GM18868 (cell line): ENCODE results near the gene DRP2.
"Not testable (repeated sequence)": the region's sequence is repeated elsewhere in the genome, so short reads cannot be mapped to it uniquely, and the experiment has no call there.

ENCODE experiments used
- ATAC-seq: cut with Tn5 transposase; IDR thresholded peaks from one replicate; pipeline ENCODE4 v1.9.1; 2021; ENCODE audit warnings: mild to moderate bottlenecking, moderate library complexity; ENCODE audit not compliant: unreplicated experiment

Gene DRP2, protein sequence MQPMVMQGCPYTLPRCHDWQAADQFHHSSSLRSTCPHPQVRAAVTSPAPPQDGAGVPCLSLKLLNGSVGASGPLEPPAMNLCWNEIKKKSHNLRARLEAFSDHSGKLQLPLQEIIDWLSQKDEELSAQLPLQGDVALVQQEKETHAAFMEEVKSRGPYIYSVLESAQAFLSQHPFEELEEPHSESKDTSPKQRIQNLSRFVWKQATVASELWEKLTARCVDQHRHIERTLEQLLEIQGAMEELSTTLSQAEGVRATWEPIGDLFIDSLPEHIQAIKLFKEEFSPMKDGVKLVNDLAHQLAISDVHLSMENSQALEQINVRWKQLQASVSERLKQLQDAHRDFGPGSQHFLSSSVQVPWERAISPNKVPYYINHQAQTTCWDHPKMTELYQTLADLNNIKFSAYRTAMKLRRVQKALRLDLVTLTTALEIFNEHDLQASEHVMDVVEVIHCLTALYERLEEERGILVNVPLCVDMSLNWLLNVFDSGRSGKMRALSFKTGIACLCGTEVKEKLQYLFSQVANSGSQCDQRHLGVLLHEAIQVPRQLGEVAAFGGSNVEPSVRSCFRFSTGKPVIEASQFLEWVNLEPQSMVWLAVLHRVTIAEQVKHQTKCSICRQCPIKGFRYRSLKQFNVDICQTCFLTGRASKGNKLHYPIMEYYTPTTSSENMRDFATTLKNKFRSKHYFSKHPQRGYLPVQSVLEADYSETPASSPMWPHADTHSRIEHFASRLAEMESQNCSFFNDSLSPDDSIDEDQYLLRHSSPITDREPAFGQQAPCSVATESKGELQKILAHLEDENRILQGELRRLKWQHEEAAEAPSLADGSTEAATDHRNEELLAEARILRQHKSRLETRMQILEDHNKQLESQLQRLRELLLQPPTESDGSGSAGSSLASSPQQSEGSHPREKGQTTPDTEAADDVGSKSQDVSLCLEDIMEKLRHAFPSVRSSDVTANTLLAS

DNA sequence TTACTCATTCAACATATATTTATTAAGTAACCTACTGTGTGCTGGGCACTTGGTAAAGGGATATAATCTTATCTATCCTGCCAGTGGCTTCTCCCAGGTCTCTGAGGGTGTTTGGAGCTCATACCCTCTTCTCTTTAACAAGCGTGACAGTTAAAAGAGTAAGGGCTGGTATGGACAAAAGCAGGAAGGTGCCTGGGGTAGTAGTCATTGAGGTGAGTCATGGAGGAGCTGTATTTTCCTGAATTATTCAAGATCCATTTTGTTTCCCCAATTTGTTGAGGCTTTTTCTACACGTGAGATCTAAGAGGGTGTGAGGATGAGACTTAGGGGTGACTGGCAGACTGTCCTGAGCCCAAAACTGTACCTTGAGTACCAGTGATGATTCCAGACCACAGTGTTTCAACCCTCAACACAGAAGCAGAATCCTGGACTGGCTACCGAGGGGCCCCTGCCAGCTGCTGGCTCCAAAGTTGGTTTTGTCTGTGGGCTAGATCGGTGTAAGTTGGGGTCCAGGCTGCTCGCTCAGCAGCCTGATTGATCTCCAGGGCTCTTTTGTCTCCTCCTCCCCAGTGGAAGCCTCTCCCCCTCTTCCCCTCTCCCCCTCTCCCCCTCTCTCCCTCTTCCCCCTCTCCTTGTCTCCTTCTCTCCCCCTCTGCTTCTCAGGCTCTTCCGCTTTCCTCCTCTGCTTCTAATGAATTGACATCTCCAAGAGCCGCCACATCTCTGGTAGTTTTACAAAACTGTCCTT is at the start of gene DRP2:
Gene DRP2, plus strand, starts transcription at position 671 of the 748 bp plus-strand sequence. CDS start 11,862 bp downstream, outside the sequence.
- ATAC-seq = no peak

DNA sequence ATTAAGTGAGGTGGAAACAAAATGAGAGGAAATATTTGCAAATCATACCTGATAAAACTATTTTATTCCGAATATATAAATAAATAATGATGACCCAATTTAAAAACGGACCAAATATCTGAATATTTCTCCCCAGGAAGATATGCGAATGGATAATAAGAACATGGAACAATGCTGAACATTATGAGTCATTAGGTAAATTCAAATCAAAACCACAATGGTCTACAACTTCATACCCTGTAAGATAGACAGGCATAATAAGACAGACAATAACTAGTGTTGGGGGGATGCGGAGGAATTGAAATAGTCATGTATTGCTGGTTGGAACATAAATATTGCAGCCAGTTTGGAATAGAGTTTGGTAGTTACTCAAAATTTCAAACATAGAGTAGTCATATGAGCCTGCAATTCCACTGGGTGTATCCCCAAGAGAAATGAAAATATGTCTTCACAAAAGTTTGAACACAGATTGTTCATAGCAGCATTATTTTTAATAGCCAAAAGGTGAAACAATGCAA is 47.6 kb upstream of the DRP2 start:
- no peak for ATAC-seq

DNA sequence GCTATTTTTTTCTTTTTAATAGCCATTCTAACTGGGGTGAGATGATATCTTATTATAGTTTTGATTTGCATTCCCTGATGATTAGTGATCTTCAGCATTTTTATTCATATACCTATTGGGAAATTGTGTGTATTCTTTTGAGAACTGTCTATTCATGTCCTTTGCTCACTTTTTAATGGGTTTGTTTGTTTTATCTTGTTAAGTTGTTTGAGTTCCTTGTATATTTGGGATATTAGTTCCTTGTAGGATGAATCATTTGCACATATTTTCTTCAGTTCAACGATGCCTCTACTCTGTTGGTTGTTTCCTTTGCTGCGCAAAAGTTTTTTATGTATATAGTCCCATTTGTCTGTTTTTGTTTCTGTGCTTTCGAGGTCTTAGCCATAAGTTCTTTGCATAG is 43.1 kb upstream of the DRP2 start:
- ATAC-seq = no peak

DNA sequence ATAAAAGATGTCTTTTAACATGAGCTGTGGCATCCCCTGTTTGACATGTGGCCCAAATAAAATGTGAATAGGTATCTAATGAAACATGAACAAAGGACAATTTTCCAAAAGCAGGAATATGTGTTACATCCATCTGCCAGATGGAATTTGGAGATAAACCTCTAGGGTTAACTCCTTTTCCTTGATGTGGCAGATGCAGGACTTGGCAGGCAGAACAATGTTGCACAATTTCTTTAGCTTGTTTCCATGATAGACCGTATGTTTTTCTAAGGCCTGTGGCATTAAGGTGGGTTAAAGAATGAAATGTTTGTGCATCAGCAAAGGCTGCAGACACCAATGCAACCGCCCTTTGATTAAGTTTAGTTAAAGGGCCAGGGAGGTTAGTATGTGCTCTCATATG is 34.7 kb upstream of the DRP2 start:
- ATAC-seq = not testable (repeated sequence)

DNA sequence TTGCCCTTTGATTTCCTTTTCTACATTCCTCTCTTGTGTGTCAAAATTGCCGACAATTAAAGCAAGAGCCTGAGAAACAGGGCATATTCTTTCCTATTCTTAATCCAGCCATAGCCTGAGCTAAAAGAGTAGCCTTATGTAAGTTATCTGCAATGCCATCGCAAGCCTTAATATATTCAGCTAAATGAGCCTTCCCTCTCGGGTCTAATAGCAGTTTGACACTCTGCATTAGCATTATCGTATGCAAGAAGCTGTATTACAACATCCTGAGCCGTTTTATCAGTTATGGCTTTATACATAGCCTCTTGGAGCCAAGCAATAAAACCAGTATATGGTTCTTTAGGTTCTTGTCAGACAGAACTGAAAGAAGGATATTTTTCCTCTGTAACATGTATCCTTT is 31.6 kb upstream of the DRP2 start:
- ATAC-seq = not testable (repeated sequence)

DNA sequence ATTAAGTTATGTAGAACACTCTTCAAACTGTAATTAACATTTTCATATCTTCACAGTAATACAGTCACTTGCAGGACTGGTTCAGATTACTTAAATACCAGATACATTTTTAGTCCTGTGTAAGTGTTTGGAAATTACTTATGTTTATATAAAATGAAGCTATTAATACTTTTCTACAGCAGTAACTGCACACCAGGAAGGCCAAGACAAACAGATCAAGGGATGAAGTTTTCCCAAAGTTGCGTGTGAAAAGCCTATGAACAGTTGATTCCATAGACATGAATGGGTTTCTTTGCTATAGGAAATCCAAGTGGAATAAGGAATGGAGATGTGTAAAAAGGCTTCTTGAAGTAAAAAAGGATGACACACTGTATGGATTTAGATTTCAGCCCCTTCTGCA is 28.9 kb upstream of the DRP2 start:
- ATAC-seq = no peak

DNA sequence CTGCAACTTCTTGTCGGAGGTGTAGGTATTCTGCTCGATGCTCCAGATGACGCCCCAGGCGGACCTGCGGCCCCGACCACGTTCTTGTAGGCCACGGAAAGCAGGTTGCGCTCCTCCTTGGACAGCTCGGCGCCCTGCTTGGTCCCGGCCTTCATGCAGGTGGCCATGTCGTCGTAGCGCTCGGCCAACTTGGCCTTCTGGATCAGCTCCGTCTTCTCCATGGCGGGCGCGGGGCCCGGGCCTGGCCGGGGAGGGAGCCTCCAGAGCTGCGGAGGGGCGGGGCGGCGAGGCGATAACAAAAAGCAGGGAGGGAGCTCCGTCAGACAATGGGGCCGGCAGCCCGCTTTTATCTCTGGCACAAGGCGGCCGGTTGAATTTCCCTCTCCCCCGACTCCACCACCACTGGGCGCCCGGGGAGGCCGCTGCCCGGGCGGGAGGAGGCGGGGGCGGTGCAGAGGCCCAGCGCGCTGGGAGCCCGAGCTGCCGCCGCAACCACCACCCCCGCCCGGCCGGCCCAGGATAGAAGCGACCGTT is 28.3 kb upstream of the DRP2 start:
- ATAC-seq = no peak

DNA sequence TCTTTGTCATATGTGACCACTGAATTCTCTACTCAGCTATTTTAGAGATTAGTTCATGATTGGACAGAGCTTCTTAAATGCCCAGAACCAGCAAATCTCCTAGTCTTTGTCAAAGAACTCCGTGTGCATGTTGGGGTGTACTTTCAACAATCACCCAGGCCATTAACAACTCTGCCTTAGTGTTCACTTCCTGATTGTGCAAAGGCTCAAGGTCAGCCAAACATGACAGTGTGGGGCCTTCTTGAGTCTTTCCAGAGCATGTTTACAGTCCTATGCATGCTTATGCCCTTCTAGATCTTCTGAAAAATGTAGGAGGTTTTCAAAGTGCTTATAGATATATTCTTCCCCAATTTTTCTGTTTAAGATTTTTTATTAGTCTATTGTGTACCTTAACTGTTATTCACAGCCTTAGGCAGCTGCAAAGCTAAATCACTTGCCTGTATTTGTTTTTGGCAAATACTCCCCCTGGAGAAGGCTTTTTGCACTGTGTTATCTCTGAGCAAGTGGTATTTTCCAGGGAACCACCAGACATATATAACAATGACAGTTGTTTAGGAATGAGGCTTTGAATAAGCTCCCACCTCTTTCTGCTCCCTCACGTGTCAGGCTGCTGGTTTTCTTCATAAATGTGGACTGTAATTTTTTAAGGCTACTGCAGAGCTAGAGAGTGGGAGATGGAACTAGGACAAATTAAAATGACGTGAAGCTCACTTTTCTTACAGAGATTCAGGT is 24.0 kb upstream of the DRP2 start:
- ATAC-seq = no peak

DNA sequence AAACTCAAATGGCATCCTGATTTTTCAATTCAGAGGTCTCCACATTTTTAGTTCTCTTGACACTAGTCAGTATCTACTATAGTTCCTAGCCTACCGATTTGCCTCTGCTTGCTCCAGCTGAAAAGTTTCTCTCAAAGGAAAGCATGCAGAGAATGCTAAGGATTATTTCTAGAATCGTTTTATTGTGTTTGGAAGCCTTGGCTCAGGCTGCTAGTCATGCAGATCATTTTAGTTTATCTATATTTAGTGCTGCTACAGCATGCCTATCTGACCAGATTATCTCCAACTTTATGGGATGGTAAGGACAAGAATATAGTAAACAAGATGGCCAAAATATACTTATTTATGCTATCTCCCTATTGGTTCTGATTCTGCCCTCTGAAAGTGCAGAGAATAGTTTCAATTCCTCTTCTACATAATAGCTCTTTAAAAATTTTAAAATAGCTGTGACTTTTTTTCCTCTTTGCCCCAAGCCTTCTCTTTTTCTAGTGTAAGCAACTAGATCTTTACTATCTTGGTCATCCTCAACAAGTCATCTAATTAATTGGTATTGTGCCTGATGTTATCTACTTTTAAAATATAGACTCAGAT is 15.7 kb upstream of the DRP2 start:
- ATAC-seq = no peak

DNA sequence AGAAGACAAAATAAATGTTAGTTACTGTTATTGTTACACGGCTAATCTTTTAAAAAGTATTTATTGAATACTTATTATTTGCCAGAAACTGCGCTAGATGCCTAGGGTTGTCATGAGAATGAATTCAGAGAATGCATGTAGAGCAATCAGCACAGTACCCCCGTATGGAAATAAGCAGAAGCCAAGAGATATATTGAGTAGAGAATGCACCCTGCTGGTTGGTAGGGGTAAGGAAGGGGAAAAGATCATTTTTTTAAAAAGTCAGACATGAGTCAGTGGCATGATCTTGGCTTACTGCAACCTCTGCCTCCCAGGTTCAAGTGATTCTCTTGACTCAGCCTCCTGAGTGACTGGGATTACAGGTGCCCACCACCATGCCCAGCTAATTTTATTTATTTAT is 13.1 kb upstream of the DRP2 start:
- peak; percentile 86 for ATAC-seq

DNA sequence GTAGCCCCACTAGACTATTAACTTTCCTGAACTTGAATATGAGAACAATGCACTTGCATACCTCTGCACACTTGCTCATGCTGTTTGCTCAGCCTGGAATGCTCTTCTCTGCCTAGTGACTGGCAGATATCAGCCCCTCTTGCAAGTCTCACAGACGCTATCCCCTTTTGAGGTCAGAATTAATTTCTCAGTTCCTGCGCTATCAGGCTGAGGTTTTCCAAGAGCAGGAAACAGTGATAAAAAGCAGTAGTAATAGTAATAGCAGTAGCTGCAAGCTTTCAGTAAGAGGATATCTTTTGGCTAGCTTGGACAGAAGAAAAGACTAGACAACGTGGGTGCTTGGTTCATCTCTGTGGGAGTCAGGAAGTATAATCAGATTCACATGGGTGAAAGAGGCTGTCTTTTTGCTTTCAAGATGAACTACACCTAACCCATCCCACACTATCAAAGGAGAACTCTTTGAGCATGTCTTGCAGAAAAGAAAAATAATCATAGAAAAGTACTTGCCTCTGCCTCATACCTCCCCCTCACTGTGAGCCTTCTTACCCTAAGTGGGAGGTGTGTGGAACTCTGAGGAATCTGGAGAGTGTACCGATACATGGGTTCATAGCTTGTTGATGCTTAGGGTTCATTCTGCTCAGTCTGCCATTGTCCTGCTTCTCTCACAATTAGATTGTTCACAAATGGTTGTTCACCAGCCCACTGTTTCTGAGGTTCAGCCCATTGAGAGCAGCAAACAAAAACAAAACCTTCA is 11.3 kb upstream of the DRP2 start:
- peak; percentile 61 for ATAC-seq

DNA sequence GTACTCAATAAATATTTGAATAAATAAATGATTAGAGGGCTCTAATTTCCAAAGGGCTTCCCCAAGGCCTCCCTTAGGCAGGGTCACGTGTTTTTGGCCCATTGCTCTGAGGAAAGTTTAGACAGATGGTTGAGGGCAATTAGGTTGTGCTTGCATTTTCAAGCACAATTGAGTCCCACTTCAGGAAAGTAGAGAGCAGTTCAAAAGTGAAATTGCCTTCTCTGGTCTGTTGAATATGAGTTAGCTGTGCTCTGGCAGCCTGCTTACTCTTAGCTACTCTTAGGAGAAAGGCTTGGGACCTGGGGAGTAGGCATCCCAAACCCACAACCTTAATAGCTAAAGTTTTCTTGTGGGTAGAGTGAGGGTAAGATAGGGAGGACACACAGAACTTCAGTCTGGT is 9.0 kb upstream of the DRP2 start:
- ATAC-seq = no peak

DNA sequence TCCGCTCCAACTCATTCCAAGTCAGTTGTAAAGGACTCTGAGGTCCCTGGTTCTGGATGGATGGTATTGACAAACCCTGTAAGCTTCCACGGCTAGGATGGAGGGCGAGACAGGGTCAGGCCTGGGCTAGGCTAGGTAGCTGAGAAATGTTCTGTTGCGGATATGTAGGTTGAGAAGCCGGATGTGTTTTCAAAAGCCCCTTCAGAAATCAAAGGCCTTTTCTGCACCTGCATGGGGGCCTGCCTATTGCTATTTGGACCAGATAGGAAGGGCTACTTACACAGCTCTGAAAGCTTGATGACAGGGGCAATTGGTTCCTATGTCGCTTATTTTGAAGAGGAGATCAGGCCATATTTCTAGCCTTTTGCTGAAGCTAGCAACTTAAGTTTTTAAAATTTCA is 1.9 kb upstream of the DRP2 start:
- no peak for ATAC-seq

DNA sequence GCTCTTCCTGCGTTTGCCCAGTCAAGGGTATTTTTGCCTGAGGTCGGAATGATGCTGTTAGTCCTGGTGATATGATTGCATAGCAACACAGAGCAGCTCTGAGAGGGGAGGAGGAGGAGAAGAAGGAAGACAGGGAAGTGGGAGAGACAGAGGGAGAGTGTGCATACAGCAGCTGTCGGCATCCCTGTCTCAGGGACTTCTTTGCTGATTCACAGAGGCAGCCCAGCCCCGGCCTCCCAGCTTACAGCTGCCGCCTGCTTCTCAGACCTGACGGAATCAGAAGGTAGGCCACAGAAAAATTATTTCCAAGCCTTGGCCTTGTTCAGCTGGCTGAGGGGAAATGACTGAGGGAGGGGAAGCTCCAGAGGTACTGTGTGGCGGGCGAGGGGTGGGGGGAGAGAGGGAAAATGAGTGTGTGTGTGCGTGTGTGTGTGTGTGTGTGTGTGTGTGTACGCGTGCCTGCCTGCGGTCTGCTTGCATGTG is 319 bp downstream of the DRP2 start:
- no peak for ATAC-seq

DNA sequence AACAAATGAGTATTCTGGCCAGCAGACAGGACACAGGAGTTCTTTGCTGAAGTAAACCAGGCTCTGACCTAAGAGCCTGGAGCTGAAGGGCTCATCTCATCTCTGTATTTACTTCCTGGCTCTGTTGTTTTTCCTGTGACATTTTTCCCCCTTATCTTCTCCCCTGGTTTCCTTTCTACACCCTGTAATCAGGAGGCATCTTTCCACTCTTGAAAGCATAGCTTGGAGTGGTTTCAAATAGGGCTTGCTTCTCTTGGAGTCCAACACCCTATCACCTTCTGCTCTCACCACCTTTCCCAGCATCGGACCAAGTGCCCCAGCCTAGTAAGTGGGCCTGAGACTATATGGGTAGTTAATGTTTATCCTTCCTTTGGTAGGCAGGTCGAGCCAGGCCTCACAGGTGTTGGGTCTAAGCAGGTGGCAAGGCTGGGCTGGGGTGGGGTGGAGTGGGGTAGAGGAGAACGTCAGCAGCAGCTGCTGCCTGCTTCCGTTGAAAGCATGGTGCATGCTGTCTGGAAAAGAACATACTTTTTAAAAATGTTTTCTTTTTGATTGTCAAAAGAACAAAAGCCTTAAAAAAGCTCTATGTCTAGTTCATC is 1.2 kb downstream of the DRP2 start:
- no peak for ATAC-seq

DNA sequence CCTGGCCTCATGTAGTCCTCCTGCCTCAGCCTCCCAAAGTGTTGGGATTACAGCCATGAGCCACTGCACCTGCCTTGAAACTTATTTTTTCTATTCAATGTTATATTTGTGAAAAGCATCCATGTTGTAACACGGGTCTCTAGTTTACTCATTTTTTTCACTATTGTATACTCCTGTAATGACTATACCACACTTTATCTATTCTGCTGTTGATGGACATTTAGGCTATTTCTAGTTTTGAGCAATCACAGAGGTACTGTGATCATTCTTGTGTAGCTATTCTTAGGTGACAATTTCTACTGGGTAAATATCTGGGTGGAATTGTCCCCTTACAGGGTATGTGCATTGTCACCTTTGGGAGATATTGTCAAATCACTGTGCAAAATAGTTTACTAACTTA is 3.6 kb downstream of the DRP2 start:
- peak; percentile 91 for ATAC-seq

DNA sequence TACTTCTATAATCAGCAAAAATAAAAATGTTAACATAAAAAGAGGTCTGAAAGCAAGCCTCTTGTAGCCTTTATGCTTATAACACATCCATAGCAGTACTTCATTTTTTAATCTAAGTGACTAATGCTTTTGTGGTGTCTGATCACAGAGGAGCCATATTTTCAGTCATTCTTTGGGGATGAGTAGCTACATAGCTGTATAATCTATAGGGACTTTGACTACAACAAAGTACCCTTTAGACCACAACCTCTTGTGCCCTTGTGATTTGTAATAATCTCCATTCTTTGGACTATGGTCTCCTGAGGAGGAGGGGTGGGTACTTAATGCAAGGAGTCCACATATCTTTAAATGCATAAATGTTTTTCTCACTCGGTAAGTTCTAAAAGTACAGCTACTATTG is 9.6 kb downstream of the DRP2 start:
- no peak for ATAC-seq

DNA sequence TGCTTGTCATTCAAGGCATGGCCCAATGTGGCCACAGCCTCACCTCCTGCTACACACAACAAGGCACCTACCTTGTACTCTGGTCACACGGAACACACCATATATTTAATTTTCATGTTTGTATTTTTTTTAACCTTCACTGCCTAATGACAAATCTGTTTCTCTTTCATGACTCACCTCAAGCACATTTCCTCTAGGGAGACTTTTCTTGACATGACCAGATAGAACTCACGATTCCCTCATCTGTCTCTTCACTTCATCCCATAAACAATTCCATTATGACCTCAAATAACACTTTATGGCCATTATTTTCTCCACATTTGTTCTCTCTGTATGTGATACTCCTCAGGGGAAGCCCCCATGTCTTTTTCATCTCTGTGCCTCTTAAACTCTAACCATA is 11.1 kb downstream of the DRP2 start:
- ATAC-seq = no peak
